Osteoblast (primary cell): ENCODE measurements around the gene AXDND1. TPM values are rescaled to one million over a fixed set of nuclear protein-coding genes. Genes with fewer than 3 reads are reported as not detected.

ENCODE experiments used
- DNase-seq: peaks from one replicate; pipeline ENCODE4 v3.0.0; 2011; ENCODE audit warnings: low spot score, mixed read lengths; ENCODE audit not compliant: insufficient read length; ENCODE audit errors: missing footprints
- H2AFZ ChIP-seq: 2 replicates; pipeline ENCODE4 v1.6.0; 2011; ENCODE audit warnings: mild to moderate bottlenecking, low read length
- H3K27ac ChIP-seq: 2 replicates; pipeline ENCODE4 v1.5.1; 2011; ENCODE audit warnings: mild to moderate bottlenecking, low read depth, low read length, moderate library complexity
- H3K27me3 ChIP-seq: 2 replicates; pipeline ENCODE4 v1.6.0; 2012; ENCODE audit warnings: mild to moderate bottlenecking, control low read depth, inconsistent platforms, low read length, moderate library complexity; ENCODE audit not compliant: insufficient read depth
- H3K36me3 ChIP-seq: 2 replicates; pipeline ENCODE4 v1.5.1; 2011; ENCODE audit warnings: mild to moderate bottlenecking, low read length, control low read depth, moderate library complexity; ENCODE audit not compliant: insufficient read depth
- H3K4me1 ChIP-seq: 2 replicates; pipeline ENCODE4 v1.5.1; 2011; ENCODE audit warnings: mild to moderate bottlenecking, low read length, control low read depth, moderate library complexity; ENCODE audit not compliant: insufficient read depth
- H3K4me2 ChIP-seq: 2 replicates; pipeline ENCODE4 v1.6.0; 2011; ENCODE audit warnings: mild to moderate bottlenecking, low read length; ENCODE audit not compliant: insufficient read depth
- H3K4me3 ChIP-seq: fragments of 200-600 bp; sonication (generic); 3 replicates; pipeline ENCODE4 v1.5.1; 2012; ENCODE audit warnings: mild to moderate bottlenecking, low read length, inconsistent platforms; ENCODE audit not compliant: insufficient read depth
- H3K79me2 ChIP-seq: 2 replicates; pipeline ENCODE4 v1.6.0; 2012; ENCODE audit warnings: mild to moderate bottlenecking, low read length, control low read depth, inconsistent platforms; ENCODE audit not compliant: insufficient read depth
- H3K9me3 ChIP-seq: 2 replicates; pipeline ENCODE4 v1.5.1; 2011; ENCODE audit warnings: low read depth, low read length, control low read depth
- H4K20me1 ChIP-seq: 2 replicates; pipeline ENCODE4 v1.6.0; 2012; ENCODE audit warnings: mild to moderate bottlenecking, low read length, control low read depth; ENCODE audit not compliant: insufficient read depth
- total RNA-seq: library from RNA; depleted of rRNA; stranded (reverse); fragments of >200 nt; gene quantifications from 2 replicates; pipeline ENCODE4 v1.2.3, GENCODE V29; 2012
- TF ChIP-seq, protein P1 (sequence below): IDR thresholded peaks from 2 replicates; pipeline ENCODE4 v1.5.1; 2011; ENCODE audit warnings: mild to moderate bottlenecking, low read depth, low read length, moderate library complexity; ENCODE audit errors: extremely low read depth

The AXDND1 gene
- total RNA-seq, 1 donor: 0.72 TPM

DNA sequence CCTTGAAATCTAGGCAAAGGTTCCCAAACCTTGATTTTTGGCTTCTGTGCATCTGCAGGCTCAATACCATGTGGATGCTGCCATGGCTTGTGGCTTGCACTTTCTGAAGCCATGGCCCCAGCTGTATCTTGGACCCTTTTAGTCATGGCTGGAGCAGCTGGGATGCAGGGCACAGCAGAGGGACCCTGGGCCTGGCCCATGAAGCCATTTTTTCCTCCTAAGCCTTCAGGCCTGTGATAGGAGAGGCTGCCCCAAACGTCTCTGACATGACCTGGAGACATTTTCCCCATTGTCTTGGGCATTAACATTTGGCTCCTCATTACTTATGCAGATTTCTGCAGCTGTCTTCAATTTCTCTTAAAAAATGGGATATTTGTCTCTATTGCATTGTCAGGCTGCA lies 112.6 kb downstream of the AXDND1 start:
- no peak for DNase-seq
- no peaks in the 10 kb centered on the region for H3K27me3 ChIP-seq
- H3K9me3 ChIP-seq: no peaks in the 10 kb centered on the region
- H4K20me1 ChIP-seq: no peaks in the 10 kb centered on the region
- no peak overlapping the region for H3K4me2 ChIP-seq
- H3K4me1 ChIP-seq: no peaks in the 10 kb centered on the region
- no peaks in the 10 kb centered on the region for H3K36me3 ChIP-seq
- H3K27ac ChIP-seq: no peak overlapping the region
- H2AFZ ChIP-seq: no peak overlapping the region
- TF ChIP-seq, protein P1, sequence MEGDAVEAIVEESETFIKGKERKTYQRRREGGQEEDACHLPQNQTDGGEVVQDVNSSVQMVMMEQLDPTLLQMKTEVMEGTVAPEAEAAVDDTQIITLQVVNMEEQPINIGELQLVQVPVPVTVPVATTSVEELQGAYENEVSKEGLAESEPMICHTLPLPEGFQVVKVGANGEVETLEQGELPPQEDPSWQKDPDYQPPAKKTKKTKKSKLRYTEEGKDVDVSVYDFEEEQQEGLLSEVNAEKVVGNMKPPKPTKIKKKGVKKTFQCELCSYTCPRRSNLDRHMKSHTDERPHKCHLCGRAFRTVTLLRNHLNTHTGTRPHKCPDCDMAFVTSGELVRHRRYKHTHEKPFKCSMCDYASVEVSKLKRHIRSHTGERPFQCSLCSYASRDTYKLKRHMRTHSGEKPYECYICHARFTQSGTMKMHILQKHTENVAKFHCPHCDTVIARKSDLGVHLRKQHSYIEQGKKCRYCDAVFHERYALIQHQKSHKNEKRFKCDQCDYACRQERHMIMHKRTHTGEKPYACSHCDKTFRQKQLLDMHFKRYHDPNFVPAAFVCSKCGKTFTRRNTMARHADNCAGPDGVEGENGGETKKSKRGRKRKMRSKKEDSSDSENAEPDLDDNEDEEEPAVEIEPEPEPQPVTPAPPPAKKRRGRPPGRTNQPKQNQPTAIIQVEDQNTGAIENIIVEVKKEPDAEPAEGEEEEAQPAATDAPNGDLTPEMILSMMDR: no peak
- H3K79me2 ChIP-seq: no peaks in the 10 kb centered on the region
- H3K4me3 ChIP-seq: no peak overlapping the region

DNA sequence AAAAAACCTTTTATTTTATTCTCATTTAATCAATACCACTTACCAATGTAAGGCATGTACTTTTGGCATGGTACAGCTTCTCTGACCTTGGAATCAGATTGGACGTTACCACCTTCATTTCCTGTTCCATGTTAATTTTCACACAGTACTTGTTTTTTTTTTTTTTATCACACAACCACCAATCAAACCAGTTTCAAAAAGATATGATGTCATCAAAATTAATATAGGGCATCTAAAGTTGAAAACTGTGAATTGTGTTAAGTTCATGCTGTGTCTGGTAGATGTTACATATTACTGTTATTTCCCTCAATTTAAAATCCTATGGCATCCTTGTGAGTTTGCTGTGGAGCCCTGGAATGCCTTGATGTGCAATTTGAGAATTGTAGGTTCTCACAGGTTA lies 124.8 kb downstream of the AXDND1 start:
- no peak for DNase-seq
- Histone ChIP-seq H2AFZ (no peak overlapping the region), H3K4me1 (no peaks in the 10 kb centered on the region), H3K36me3 (no peaks in the 10 kb centered on the region), H3K4me2 (no peak overlapping the region), H3K27me3 (no peaks in the 10 kb centered on the region), H4K20me1 (no peaks in the 10 kb centered on the region), H3K27ac (no peak overlapping the region), H3K79me2 (no peaks in the 10 kb centered on the region), H3K9me3 (no peaks in the 10 kb centered on the region), H3K4me3 (no peak overlapping the region)
- TF ChIP-seq, protein P1: no peak

DNA sequence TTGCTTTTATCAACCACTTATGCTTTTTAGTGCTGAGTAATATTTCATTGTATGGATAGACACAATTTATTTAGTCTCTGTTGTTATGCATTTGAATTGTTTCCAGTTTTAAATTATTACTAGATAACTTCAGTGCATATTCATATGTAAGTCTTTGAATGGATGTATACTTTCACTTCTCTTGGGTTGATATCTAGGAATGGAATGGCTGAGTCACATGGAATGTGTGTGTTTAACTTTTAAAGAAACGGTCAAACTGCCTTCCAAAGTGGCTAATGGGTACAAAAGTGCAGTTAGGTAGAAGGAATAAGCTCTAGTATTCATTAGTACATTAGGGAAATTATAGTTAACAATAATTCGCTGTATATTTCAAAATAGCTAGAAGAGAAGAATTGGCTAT lies 127.6 kb downstream of the AXDND1 start:
- no peak for DNase-seq
- Histone ChIP-seq H3K36me3 (no peaks in the 10 kb centered on the region), H3K4me1 (no peaks in the 10 kb centered on the region), H3K79me2 (no peaks in the 10 kb centered on the region), H4K20me1 (no peaks in the 10 kb centered on the region), H3K4me3 (no peak overlapping the region), H3K9me3 (no peaks in the 10 kb centered on the region), H3K27me3 (no peaks in the 10 kb centered on the region), H3K27ac (no peak overlapping the region), H3K4me2 (peak overlapping the region; percentile 29), H2AFZ (no peak overlapping the region)
- TF ChIP-seq, protein P1: no peak

DNA sequence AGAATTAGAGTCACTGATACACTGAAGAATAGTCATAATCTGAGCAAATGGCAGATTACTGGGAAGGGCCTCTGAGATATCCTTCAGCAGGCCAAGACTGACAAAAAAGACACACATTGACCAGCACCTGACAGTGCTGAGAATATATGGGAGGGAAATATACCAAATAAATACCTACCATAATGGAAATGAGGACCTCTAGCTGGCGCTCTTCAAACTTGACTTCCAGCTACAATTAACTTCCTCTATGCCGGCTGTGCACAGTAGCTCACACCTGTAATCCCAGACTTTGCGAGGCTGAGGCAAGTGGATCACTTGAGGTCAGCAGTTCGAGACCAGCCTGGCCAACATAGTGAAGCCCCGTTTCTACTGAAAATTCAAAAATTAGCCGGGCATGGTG lies 140.4 kb downstream of the AXDND1 start:
- H3K9me3 ChIP-seq: no peaks in the 10 kb centered on the region
- no peak overlapping the region for H3K4me2 ChIP-seq
- TF ChIP-seq, protein P1: no peak
- H3K36me3 ChIP-seq: no peaks in the 10 kb centered on the region
- H3K27ac ChIP-seq: no peak overlapping the region
- H3K4me1 ChIP-seq: no peaks in the 10 kb centered on the region
- H3K79me2 ChIP-seq: no peaks in the 10 kb centered on the region
- no peaks in the 10 kb centered on the region for H4K20me1 ChIP-seq
- no peak for DNase-seq
- H3K4me3 ChIP-seq: no peak overlapping the region
- H2AFZ ChIP-seq: no peak overlapping the region
- no peaks in the 10 kb centered on the region for H3K27me3 ChIP-seq
